ENCODE measurements around the gene ORMDL3.
A peak's percentile ranks its signal among the peaks of the same experiment; 100 is the strongest.

The ORMDL3 gene, protein sequence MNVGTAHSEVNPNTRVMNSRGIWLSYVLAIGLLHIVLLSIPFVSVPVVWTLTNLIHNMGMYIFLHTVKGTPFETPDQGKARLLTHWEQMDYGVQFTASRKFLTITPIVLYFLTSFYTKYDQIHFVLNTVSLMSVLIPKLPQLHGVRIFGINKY

DNA sequence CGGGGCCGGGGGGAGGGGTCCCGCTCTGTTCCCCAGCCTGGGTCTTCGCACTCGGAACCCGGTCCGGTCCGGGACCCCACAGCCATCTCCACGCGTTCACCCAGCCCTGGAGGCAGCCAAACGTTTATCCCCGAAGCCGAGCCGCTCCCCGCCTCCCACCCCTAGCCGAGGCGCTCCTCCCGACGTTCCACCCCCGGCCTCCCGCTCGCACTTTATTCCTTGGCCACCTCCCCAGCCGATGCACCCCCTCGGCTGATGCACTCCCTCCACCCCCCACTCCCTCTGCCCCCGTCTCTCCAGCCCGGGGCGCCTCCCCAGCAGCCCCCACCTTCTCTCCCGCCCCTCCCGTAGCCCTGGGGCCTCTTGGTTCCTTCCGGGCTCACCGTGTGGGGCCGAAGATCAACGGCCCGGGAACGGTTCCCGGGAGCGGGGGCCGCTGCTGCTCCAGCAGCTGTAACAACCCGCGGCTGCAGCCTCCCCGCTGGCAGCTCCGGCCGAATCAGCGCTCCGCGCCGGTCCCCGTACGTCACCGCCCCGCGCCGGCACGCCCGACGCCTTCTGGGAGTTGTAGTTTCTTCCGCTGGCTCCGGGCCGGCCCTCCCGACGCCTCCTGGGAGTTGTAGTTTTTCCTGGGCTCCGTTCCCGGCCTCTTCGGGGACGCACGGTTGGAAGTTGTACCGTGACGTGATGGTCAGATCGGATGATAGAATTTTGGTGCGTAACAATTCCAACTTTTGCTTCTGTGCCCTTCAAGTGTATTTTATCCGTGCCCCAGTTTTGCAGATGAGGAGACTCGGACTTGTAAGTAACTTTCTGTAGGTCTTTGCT is at the start of gene ORMDL3, which contains the start of gene LRRC3C:
Gene ORMDL3 (minus strand): TSS at position 501 of the 828 bp plus-strand sequence. CDS start 3,398 bp downstream, outside the sequence.
Gene LRRC3C (plus strand): TSS at position 632 of the 828 bp plus-strand sequence. CDS start 13,792 bp downstream, outside the sequence.
- DNase-seq, result peak; percentile 93

DNA sequence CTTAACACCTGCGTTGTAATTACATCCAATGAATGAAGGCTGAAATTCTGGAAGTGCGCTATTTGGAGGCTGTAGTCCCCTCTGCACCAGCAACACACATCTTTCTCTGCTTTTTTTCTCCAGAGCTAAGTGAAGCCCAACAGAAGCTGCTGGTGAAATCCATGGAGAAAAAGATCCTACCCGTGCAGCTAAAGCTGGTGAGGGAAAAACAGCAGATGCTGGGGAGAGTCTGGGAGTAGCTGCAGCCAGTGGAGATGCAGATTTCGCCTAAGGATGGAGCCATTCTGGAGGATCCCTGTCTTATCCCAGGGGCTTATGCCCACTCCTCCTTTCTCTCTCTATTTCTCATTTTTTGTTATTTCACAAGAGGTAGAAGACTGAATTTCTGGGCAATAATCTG is 48.4 kb upstream of the ORMDL3 start:
- no peak for DNase-seq

DNA sequence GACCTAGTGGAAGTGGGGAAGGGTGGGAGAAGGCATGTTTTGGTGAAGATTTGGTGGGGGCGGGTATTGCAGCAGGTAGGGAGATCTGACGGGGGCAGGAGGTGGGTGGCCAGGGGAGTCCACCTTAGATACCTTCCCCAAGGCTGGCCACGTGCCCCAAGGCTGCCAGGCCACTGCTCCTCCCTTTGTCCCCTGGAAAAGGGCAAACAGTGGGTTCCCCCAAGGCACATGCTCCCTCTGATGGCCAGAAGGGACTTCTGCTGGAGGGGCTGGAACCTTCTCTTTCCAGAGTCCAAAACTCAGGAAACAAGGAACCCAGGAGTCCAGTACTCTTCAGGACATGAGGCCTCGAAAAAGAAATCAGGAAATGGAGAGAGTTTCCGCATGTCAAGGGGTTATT is 47.0 kb upstream of the ORMDL3 start:
- DNase-seq, result no peak

DNA sequence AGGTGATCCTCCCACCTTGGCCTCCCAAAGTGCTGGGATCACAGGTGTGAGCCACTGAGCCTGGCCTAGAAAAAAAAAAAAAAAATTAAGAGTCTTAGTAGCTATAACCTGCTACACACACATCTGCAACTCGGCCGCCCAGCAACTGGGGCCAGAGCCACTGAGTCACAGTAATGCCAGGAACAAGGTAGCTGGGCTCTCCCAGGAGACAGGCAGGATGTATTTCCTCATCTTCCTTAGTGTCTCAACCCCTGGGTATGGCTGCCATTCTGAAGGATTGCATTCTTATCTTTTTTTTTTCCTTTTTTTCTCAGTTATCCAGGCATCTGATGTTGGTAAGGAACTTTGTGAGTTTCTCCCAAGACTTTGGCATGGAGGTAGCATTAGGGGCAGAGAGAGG is 46.1 kb upstream of the ORMDL3 start:
- DNase-seq, result no peak

DNA sequence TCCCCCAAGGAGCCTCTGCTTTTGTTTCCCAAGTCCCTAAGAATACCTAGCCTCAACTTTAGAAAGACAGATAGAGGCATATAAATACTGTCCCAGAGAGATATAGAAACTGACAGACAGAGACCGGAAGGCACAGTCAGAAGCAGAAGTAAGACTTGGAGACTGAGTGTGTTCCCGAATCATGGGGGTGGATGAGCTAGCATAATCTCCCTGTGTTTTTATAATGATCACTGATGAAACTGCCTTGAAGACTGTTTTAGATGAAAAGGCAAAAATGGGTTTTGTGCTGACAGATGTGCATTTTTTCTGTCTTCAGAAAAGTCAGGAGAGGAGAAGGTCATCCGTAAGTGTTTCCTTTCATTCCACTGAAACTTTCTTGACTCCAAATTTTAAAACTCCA is 44.9 kb upstream of the ORMDL3 start:
- DNase-seq, result no peak

DNA sequence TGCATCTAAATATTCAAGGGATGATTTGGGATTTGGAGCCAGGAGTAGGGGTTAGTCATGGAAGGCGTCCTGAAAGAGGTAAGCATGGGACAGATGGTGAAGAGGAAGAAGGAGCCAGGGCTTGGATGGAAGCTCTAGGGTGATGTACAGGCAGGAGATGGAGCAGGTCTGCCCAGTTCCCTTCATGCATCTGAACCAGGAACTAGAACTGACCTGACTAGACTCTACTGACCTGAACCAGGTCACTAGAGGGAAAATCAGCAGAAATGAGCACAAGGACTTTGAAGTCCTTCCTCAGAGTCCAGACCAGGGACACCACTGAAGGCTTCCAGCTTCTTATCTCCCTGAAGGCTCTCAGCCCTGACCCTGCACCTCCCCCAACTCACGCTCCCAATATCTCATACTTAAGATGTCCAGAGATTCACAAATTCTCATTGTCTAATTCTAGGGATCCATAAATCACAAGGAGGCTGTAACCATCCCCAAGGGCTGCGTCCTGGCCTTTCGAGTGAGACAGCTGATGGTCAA is 43.7 kb upstream of the ORMDL3 start:
- no peak for DNase-seq

DNA sequence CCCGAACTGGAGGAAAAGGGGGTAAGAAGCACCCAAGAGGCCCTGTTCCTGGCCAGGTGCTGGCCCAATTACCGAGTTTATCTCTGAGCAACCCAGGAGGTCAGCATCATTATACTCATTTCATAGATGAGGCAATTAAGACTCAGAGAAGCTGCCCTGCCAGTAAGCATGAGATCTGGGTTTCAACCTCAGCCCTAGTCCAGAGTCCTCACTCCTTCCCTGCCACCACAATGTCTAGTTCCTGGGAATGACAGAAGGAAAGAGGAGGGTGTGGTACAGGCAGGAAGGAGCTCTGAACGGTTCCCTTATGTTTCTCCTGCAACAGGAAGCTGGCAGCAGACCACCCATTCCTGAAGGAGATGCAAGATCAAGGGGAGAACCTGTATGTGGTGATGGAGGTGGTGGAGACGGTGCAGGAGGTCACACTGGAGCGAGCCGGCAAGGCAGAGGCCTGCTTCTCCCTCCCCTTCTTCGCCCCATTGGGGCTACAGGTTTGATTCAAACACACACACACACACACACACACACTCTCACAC is 42.8 kb upstream of the ORMDL3 start:
- no peak for DNase-seq

DNA sequence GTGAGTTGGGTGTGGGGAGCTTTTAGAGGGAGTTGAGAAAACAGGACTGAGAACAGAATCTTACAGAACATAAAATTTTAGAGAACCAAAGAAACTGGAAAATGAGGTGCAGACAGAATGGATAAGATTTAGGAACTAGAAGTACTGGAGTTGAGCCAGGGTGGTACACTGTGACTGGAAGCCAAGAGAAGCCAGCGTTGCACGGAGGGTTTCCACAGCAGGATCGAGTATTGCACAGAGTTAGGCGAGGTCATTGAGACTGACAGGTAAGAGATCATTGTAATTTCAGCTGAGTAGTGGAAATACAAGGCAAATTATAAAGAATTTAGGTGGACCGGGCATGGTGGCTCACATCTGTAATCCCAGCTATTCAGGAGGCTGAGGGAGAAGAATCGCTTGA is 42.0 kb upstream of the ORMDL3 start:
- DNase-seq, result no peak

DNA sequence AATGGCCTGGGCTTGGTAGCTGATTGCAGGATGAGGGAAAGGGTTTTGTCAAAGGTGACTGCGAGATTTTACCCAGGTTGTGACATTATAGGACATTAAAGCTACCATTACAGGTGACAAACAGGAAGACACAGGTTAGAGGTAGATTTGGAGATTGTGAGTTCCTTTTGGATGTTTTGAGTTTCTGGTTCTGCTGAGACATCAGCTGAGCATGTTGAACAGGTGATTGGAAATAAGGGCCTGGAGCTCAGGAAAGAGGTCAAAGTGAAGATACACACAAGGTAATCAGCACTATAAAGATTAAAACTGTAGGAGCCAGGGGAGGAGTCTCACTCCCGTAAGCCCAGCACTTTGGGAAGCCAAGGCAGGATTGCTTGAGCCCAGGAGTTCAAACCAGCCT is 41.4 kb upstream of the ORMDL3 start:
- DNase-seq, result no peak

DNA sequence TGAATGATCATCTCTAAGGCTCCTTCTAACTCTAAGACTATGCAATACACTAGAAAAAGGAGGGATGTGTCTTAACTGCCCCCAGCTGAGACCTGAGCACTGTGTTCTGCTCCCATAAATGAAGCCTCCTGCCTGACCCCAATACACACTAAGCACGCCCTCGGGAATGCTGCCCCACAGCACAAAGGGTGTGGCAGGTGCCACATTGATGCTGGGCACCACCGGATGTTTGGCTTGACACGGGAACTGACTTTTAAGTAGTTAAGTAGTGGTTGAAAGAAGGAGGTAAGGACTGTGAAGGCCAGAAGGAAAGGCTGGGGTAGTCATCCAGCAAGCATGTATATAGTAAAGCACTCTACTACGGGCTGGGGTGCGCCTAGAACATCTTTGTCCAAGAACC is 39.4 kb upstream of the ORMDL3 start:
- no peak for DNase-seq

DNA sequence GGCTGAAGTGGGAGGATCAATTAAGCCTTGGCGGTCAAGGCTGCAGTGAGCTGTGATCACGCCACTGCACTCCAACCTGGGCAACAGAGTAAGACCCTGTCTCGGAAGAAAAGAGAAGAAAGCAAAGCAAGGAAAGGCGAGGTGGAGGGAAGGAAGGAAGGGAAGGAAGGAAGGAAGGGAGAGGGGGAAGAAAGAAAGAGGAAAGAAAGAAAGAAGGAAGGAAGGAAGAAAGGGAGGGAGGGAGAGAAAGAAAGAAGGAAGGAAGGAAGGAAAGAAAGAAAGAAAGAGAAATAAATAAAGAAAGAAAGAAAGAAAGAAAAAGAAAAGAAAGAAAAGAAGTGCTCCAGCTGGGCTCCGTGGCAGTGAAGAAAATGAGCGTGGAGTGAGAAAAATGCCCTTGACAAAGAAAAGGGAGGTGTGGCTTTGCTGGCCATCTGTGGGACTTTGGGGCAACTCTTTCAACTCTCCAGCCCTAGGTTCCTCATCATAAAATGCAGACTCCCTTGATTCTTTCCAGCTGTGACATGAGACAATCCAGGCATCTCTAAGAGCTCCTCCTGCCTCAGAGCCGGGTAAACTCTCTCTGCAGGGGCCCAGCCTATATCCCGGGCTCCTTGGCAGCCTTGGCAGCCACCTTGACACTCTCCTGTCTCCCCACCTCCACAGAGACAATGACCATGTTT is 37.8 kb upstream of the ORMDL3 start:
- no peak for DNase-seq

DNA sequence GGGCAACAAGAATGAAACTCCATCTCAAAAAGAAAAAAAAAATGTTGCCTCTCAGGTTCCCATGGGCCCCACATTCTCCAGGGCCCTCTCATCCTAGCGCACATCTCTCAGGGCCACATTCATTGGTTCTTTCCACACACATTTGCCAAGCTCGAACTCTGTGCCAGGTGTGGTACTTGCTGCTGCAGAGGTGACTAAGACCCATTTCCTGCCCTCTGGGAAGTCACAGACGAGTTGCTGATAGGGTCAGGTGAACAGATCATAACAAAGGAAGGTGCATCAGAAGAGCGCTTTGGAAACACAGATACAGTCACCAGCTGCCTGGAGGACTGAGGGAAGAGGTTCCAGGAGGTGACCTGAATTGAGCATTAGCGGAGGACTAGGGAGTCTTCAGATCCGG is 36.4 kb upstream of the ORMDL3 start:
- DNase-seq, result no peak

DNA sequence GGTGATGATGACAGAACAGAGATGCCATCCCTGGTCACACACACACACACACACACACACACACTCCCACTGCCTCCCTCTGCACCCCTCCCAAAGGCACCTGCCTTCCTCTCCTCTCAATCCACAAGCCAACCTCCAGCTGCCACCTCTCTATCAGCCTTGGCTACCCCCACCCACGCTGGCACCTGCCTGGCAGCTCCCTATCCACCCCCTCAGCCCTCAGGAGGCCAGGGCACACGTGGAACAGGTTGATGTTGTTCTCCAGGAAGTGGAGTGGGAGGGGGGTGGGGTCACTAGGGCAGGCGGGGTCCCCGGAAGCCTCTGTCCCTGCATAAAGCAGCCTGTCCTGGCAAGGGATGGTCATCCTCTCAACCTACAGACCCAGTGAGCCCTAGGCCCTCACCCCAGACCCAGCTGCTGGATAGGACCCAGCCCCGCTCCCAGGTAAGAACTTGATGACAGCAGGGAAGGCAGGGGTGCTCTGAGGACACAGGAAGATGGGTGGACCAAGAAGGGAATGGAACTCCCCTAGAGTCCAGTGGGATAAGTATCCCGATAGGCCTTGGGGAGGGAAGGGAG is 35.3 kb upstream of the ORMDL3 start, which contains the start of gene GSDMA:
Gene GSDMA (plus strand): TSS at position 363 of the 579 bp plus-strand sequence. CDS start 2,684 bp downstream, outside the sequence.
- no peak for DNase-seq

DNA sequence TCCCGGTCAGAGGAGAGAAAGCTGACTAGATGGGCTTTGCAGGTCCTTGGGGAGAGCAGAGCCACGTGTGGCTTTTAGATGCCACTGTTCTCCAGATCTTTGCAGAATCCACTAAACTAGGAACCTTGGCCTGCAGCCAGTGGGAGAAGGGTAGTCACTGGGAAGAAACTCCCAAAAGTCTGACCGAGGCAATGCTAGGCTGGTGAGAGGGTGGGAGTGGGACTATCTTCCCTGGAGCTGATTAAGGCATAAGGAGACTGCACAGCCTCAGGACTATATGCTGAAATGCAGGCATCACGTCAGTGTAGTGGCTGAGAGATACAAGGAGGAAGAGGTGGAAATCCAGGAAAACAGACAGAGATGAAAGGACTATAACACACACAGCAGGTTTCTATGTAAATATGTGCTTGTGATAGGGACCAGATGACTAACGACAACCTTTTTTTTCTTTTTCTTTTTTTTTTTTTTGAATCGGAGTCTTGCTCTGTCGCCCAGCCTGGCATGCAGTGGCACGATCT is 33.2 kb upstream of the ORMDL3 start:
- DNase-seq, result no peak

DNA sequence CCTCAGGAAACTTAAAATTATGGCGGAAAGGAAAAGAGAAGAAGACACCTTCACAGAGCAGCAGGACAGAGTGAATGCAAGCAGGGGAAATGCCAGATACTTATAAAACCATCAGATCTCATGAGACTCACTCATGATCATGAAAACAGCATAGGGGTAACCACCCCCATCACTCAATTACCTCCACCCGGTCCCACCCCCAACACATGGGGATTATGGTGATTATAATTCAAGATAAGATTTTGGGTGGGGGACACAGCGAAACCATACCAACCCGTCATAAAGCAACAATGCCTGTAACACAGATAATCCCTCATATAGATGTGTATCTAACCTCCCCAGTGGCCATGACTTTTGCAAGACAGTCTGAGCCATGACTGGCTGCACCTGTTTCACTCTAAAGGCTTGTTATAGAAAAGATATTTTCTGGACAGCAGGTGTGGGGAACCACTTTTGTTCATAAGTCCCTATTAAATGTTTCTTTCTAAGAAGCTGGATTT is 28.4 kb upstream of the ORMDL3 start:
- no peak for DNase-seq

DNA sequence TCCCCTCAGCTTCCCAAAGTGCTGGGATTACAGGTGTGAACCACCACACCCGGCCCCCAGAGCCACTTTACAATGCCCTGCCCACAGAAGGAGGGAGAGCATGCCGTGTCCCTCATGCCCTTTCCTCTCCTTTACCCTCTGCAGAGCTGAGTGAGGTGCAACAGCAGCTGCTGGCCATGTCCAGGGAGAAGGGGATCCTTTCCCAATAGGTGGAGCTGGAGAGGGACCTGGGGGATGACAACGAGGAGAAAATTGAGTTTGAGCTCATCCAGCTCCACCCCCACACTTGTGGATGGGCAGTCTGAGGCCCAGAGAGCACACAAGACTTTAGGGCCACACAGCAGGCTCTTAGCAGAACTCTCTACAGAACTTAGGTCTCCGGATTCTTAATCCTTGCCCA is 27.5 kb upstream of the ORMDL3 start:
- DNase-seq, result no peak

DNA sequence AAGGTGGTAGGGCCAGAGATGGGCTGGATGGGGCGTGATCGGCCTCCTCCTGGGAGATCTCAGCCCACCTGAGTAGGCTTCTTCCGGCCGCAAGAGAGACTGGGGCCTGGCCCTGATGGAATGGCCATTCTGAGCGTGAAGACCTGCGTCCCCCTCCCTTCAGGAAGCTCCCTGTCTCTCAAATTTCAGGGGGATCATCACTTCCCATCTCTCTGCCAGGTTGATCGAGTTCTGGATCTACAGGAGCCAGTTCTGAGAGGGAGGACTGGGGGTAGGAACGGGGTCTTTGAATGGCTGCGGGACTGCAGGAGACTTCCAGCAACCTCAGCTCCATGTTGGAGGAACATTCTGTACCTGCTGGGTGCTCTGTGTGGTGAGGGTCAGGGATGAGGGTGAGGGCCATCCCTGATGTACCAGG is 26.1 kb upstream of the ORMDL3 start:
- DNase-seq, result no peak

DNA sequence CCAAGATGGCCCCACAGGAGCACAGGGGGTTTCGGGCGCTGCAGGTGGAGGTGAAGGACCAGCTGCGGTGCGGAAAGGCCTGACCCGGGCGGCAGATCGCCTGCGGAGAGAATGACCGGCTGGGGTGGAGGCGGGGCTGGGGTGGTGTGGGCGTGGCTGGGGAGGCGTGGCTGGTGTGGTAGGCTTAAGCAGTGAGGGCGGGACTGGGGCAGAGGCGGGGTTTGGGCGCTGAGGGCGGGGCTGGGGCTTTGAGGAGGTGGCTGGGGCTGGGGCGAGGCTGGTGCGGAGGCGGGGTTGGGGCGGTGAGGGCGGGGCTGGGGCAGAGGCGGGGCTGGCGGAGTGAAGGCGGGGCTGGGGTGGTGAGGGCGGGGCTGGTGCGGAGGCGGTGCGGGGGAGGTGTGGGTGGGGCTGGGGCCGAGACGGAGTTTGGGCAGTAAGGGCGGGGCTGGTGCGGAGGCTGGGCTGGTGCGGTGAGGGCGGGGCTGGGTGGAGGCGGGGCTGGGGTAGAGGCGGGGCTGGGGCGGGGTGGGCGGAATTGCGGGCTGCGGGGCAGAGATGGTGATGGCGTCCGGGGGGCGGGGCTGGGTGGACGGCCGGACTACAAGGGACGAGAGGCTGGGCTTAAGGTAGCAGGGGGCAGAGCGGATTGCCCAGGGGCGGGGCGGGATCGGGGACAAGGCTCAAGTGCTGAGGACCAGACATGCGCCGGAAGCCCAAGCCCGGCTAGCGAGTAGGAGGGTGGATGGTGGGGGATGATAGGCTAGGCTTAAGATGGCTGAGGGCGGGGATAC is 25.5 kb upstream of the ORMDL3 start:
- peak; percentile 95 for DNase-seq

DNA sequence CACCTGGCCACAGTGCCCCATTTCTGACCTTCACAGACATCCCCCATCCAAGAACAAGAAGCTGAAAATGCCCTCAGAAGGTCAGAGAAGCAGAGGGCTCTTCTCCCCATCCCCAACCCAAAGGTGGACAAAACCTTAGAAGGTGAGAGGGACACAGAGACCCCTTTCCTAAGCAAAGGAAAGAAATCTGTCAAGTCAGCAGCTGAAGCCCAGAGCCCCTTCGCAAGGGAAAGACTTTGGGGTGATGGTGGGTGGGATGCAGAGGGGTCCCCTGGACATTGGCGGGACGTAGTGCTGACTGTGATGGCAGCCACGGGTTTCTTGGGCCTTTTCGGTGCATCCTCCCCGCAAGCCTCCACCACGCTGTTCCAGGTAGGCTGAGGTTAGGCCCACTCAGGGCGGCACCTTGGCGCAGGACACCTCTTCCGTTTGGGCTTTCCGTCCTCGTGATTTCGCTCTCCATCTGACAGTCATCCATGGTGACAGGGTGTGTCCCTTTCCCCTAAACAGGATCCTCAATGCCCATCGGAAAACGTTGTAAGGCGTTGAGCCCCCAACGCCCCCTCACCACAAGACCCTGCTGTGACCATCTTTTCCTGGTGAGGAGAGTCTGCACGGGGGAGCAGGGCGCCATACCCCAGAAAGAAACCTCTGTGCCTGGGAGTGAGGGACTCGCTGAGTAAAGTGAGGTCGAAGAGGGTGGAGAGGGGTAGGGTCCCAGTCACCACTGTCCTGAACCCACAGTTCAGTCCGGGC is 24.7 kb upstream of the ORMDL3 start:
- no peak for DNase-seq

DNA sequence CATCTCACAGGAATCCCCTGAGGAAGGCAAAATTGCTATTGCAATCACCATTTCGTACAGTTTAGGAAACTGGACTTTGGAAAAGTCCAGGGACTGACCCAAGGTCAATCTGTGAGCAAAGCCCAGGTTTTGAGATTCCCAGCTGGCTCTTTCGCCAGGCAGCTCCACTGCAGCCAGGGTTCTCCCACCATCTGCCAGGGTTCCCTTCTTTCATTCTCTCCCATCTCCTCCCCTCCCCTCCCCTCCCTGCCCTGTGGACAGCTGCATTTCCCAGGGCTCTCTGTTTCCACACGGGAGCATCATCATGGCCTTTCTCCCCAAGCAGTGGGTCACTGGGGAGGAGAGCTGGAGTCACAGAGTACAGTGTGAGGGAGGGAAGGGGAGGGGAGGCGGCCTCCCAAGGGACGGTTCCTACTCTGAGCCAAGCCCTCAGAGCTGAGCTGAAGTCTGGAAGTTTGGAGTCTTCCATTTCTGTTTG is 23.5 kb upstream of the ORMDL3 start:
- DNase-seq, result no peak

DNA sequence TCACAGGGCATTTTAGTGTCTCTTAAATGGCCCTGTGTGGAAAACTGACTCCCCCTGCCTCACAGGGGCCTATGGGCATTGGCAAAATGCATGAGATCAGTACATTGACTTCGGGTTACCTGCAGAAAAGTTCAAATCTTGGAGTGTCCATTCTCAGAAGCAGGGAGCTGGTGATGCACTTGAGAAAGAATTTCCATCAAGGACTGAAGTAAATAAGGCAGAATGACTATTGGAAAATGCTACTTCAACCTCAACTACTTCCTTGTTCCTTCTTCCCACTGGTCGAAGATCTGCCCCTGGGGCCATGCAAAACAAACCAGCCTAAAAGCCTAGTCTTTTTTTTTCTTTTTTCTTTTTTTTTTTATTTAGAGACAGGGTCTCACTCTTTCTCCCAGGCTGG is 21.6 kb upstream of the ORMDL3 start:
- no peak for DNase-seq

All from NCI-H345 (cell line).